HG03103 (cell line): ENCODE data around the gene CGREF1.

ENCODE experiments used
- ATAC-seq: cut with Tn5 transposase; IDR thresholded peaks from one replicate; pipeline ENCODE4 v1.9.1; 2021; ENCODE audit warnings: low read depth; ENCODE audit not compliant: unreplicated experiment

The CGREF1 gene

GRCh38 chr2:27051902-27052645, 66.9 kb downstream of the CGREF1 start:
- no peak for ATAC-seq

- ATAC-seq: peak; percentile 55
Measured at GRCh38 chr2:27050996-27051901, 67.7 kb downstream of the CGREF1 start, which contains the start of gene AGBL5. AGBL5 (plus strand) TSS chr2:27051668; CDS start chr2:27052959, 1,291 bp downstream.
